Astrocyte (in vitro differentiated cells and primary cell): ENCODE data around the gene ARPC5.

Experiments
- EZH2 ChIP-seq: IDR thresholded peaks from 2 replicates; pipeline ENCODE4 v1.6.1; 2012; ENCODE audit warnings: mild to moderate bottlenecking, low read length, inconsistent platforms; ENCODE audit not compliant: insufficient read depth
- TF ChIP-seq, protein P1 (sequence below): IDR thresholded peaks from 2 replicates; pipeline ENCODE4 v1.5.1; 2011; ENCODE audit warnings: low read depth, mild to moderate bottlenecking, inconsistent platforms, low read length, moderate library complexity; ENCODE audit not compliant: insufficient read depth

DNA sequence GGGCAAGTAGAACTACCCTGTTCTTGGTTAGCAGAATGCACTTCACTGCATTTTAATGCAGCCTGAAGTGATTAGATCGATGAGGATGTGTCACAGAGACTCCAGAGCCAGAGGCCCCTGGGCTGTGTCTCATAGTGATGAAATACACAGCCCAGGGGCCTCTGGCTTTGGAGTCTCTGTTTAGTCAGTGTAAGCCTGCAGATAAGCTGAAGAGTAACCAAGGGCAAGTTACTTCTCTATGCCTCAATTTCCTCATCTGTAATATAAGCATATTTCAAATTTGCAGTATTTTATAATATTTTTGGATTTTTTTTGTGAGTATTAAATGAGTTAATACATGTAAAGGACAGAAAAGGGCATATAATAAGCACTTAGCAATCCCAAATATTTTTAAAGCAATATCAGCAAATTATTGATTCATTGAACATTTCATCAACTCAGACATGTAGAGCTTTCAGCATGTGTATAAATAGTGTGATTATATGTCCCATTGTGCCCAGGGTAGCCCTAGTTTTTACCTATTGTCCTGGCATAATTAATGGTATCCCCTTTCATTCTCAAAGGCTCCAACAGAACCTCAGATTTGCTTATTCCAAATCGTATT, 41.1 kb upstream of the ARPC5 start:
- TF ChIP-seq, protein P1, sequence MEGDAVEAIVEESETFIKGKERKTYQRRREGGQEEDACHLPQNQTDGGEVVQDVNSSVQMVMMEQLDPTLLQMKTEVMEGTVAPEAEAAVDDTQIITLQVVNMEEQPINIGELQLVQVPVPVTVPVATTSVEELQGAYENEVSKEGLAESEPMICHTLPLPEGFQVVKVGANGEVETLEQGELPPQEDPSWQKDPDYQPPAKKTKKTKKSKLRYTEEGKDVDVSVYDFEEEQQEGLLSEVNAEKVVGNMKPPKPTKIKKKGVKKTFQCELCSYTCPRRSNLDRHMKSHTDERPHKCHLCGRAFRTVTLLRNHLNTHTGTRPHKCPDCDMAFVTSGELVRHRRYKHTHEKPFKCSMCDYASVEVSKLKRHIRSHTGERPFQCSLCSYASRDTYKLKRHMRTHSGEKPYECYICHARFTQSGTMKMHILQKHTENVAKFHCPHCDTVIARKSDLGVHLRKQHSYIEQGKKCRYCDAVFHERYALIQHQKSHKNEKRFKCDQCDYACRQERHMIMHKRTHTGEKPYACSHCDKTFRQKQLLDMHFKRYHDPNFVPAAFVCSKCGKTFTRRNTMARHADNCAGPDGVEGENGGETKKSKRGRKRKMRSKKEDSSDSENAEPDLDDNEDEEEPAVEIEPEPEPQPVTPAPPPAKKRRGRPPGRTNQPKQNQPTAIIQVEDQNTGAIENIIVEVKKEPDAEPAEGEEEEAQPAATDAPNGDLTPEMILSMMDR, result no peak
- no peak for TF ChIP-seq EZH2
